HepG2 (cell line): ENCODE data around the gene TNFRSF6B. TPM values are rescaled to one million over a fixed set of nuclear protein-coding genes. Genes with fewer than 3 reads are reported as not detected.

ENCODE experiments used
- ATF4 ChIP-seq, 2 experiments: fragments of 450-650 bp in 1 of 2; sonication (generic) in 1 of 2; formaldehyde crosslinking; IDR thresholded peaks; 2 replicates each; pipeline versions ENCODE4 v1.5.0 to v1.8.0; 2020 to 2022; ENCODE audit warnings: mild to moderate bottlenecking in 1 of 2, missing genetic modification reagents in 1 of 2
- GTF3A ChIP-seq: sonication (generic); formaldehyde crosslinking; conservative IDR thresholded peaks from 2 replicates; pipeline ENCODE4 v1.4.0; 2020; ENCODE audit warnings: mild to moderate bottlenecking, missing genetic modification reagents
- IRF2 ChIP-seq: IDR thresholded peaks from 2 replicates; pipeline ENCODE4 v1.6.1; 2018; ENCODE audit warnings: missing genetic modification reagents, missing compliant biosample characterization
- MTF2 ChIP-seq: sonication (generic); formaldehyde crosslinking; IDR thresholded peaks from 2 replicates; pipeline ENCODE4 v1.5.0; 2020; ENCODE audit warnings: missing genetic modification reagents, borderline replicate concordance
- NFKBIZ ChIP-seq: IDR thresholded peaks from 2 replicates; pipeline ENCODE4 v1.6.1; 2018; ENCODE audit warnings: missing genetic modification reagents, missing compliant biosample characterization
- PHB2 ChIP-seq: fragments of 450-650 bp; IDR thresholded peaks from 2 replicates; pipeline ENCODE4 v1.6.1; 2018; ENCODE audit not compliant: partially characterized antibody
- POGK ChIP-seq: sonication (generic); formaldehyde crosslinking; conservative IDR thresholded peaks from 2 replicates; pipeline ENCODE4 v1.8.0; 2022; ENCODE audit warnings: mild to moderate bottlenecking, moderate library complexity, missing genetic modification reagents
- POLR2AphosphoS5 ChIP-seq: IDR thresholded peaks from 2 replicates; pipeline ENCODE4 v1.6.1; 2012; ENCODE audit warnings: low read depth, low read length
- ZNF280D ChIP-seq: sonication (generic); formaldehyde crosslinking; IDR thresholded peaks from 2 replicates; pipeline ENCODE4 v1.5.1; 2020; ENCODE audit warnings: mild to moderate bottlenecking, missing genetic modification reagents
- ZNF292 ChIP-seq: sonication (generic); formaldehyde crosslinking; IDR thresholded peaks from 2 replicates; pipeline ENCODE4 v1.8.1; 2022; ENCODE audit warnings: mild to moderate bottlenecking, low read depth, missing genetic modification reagents, borderline replicate concordance
- ZNF331 ChIP-seq: sonication (generic); formaldehyde crosslinking; IDR thresholded peaks from 2 replicates; pipeline ENCODE4 v1.4.0; 2020; ENCODE audit warnings: missing genetic modification reagents
- ZNF441 ChIP-seq: sonication (generic); formaldehyde crosslinking; IDR thresholded peaks from 2 replicates; pipeline ENCODE4 v1.7.0; 2021; ENCODE audit warnings: missing genetic modification reagents, borderline replicate concordance
- ZNF839 ChIP-seq: sonication (generic); formaldehyde crosslinking; IDR thresholded peaks from 2 replicates; pipeline ENCODE4 v1.4.0; 2020; ENCODE audit warnings: missing genetic modification reagents, mild to moderate bottlenecking, borderline replicate concordance
- polyA plus RNA-seq, 8 experiments: library from polyadenylated mRNA; depleted of rRNA in 3 of 8; stranded (reverse) in 7 of 8; unstranded in 1 of 8; fragments of >200 nt; fragmentation: Illumina TruSeq in 4 of 8; extraction: Trizol in 4 of 8; gene quantifications; 2 replicates each; pipeline versions ENCODE4 v1.2.1 to v1.2.3, GENCODE V29; 2011 to 2016; ENCODE audit warnings: low read depth in 4 of 8, missing spikeins in 1 of 8, mixed read lengths in 1 of 8; ENCODE audit not compliant: insufficient read depth in 1 of 8
- total RNA-seq, 5 experiments: library from RNA; depleted of rRNA; stranded (reverse); fragments of >200 nt; fragmentation: Illumina TruSeq; extraction: Trizol; gene quantifications; 2 replicates each; pipeline ENCODE4 v1.2.3, GENCODE V29; 2016; ENCODE audit warnings: low read depth in 1 of 5
- TF ChIP-seq, protein P1 (sequence below): sonication (generic); formaldehyde crosslinking; IDR thresholded peaks from 2 replicates; pipeline ENCODE4 v1.8.1; 2023; ENCODE audit warnings: mild to moderate bottlenecking, missing genetic modification reagents
- TF ChIP-seq, protein P2 (sequence below): sonication (generic); formaldehyde crosslinking; IDR thresholded peaks from 2 replicates; pipeline ENCODE4 v1.8.1; 2023; ENCODE audit warnings: mild to moderate bottlenecking, inconsistent platforms, moderate library complexity, missing genetic modification reagents, borderline replicate concordance
- TF ChIP-seq, protein P3 (sequence below): sonication (generic); formaldehyde crosslinking; IDR thresholded peaks from 2 replicates; pipeline ENCODE4; 2020; ENCODE audit warnings: missing genetic modification reagents, mild to moderate bottlenecking, borderline replicate concordance

TNFRSF6B gene
- total and polyA plus RNA-seq, 2 of the 13 experiments (the other 11 are each of a cell fraction or from before 2014, with no cell fraction given), result 0.24 TPM; not detected in 1

DNA sequence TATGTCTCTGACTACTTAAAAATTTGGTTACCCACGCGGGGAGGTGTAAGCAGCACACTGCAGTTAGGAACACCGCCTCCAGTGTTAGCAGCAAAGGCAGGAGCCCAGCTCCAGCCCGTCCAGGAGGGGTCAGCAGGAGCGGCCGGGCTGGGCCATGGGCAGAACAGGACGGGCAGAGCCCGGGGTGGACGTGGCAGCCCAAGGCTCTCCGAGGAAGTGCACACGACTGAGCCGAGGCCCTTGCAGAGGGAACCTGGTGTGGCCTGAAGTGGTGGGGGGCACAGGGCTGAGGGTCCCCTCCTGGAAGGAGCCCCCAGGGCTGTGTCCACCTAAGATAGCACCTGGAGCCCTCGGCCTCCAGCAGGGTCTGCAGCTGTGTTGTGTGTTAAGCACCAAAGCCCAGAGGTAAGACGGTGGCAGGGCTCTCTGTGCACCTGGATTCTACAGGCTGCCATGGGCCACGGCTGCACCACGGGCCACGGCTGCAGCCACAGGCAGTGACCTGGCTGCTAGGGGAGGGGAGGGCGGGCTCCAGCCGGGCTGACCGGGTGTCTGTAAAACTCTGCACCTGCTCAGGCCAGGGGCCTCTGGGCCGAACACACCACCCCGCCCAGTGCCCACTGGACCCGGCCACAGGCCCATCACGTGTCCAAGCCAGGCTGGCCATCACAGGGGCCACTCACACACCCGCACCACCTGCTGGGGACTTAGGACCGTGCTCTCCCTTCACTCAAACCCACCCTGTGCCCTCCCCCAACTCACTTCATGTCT, 49.7 kb downstream of the TNFRSF6B start (continued):
- TF ChIP-seq, protein P1, sequence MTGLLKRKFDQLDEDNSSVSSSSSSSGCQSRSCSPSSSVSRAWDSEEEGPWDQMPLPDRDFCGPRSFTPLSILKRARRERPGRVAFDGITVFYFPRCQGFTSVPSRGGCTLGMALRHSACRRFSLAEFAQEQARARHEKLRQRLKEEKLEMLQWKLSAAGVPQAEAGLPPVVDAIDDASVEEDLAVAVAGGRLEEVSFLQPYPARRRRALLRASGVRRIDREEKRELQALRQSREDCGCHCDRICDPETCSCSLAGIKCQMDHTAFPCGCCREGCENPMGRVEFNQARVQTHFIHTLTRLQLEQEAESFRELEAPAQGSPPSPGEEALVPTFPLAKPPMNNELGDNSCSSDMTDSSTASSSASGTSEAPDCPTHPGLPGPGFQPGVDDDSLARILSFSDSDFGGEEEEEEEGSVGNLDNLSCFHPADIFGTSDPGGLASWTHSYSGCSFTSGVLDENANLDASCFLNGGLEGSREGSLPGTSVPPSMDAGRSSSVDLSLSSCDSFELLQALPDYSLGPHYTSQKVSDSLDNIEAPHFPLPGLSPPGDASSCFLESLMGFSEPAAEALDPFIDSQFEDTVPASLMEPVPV (CRISPR knock-in tag), result no peak
- TF ChIP-seq, protein P2, sequence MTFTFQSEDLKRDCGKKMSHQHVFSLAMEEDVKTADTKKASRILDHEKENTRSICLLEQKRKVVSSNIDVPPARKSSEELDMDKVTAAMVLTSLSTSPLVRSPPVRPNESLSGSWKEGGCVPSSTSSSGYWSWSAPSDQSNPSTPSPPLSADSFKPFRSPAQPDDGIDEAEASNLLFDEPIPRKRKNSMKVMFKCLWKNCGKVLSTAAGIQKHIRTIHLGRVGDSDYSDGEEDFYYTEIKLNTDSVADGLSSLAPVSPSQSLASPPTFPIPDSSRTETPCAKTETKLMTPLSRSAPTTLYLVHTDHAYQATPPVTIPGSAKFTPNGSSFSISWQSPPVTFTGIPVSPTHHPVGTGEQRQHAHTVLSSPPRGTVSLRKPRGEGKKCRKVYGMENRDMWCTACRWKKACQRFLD (CRISPR knock-in tag), result 0 out of 2 replicates have a peak, but pooled peaks have one; percentile 1
- TF ChIP-seq GTF3A (CRISPR knock-in tag), result no peak
- TF ChIP-seq POGK, result no peak
- TF ChIP-seq ZNF331 (CRISPR knock-in tag), result no peak
- TF ChIP-seq, protein P3, sequence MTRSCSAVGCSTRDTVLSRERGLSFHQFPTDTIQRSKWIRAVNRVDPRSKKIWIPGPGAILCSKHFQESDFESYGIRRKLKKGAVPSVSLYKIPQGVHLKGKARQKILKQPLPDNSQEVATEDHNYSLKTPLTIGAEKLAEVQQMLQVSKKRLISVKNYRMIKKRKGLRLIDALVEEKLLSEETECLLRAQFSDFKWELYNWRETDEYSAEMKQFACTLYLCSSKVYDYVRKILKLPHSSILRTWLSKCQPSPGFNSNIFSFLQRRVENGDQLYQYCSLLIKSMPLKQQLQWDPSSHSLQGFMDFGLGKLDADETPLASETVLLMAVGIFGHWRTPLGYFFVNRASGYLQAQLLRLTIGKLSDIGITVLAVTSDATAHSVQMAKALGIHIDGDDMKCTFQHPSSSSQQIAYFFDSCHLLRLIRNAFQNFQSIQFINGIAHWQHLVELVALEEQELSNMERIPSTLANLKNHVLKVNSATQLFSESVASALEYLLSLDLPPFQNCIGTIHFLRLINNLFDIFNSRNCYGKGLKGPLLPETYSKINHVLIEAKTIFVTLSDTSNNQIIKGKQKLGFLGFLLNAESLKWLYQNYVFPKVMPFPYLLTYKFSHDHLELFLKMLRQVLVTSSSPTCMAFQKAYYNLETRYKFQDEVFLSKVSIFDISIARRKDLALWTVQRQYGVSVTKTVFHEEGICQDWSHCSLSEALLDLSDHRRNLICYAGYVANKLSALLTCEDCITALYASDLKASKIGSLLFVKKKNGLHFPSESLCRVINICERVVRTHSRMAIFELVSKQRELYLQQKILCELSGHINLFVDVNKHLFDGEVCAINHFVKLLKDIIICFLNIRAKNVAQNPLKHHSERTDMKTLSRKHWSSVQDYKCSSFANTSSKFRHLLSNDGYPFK (CRISPR knock-in tag), result no peak
- TF ChIP-seq ZNF441 (CRISPR knock-in tag), result no peak
- peak in 1 of 2 experiments; percentile 53; a peak in 1 of 4 replicates for TF ChIP-seq ATF4 (CRISPR knock-in tag; IDR thresholded peaks at IDR 0.05)
- TF ChIP-seq ZNF280D, result no peak
- no peak for TF ChIP-seq NFKBIZ (CRISPR knock-in tag)
- peak; percentile 36; the same call in 1 of the 2 replicates for TF ChIP-seq POLR2AphosphoS5
- TF ChIP-seq ZNF839, result no peak
- no peak for TF ChIP-seq MTF2 (CRISPR knock-in tag)
- TF ChIP-seq IRF2 (CRISPR knock-in tag), result no peak
- no peak for TF ChIP-seq PHB2
- no peak for TF ChIP-seq ZNF292
